Measurements from ENCODE around the gene CCNY.

CCNY gene

DNA sequence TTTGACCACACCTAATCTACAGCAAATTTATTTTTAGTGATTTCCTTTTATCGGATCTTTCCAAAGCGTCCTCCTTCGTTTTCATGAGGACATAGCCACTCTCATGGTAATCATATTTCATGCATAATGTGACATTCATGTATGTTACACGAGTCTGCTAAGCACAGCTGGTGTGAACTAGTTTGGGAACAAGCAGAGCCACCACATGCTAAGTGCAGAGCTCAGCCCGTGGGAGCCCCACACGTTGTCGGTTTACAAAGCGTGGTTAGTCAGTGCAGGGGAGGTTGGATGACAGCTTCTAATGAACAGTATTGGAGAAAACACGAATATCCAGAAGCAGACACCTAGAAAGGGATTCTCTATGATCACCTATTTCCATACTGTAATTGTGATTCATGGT, 190.4 kb downstream of the CCNY start:
- Histone ChIP-seq H3K9me3 (ENCODE audit: control insufficient read depth, insufficient read depth, low read length) (no peaks in the 10 kb centered on the region), H3K4me1 (ENCODE audit: control insufficient read depth, low read length) (peaks cover 23% of the 10 kb centered on the region), H3K9me2 (replicated peaks; ENCODE audit: control insufficient read depth, low read length) (no peaks in the 10 kb centered on the region), H3K79me2 (ENCODE audit: control insufficient read depth, low read length) (no peaks in the 10 kb centered on the region), H3K36me3 (ENCODE audit: control insufficient read depth, low read length) (peaks cover 8% of the 10 kb centered on the region), H3K4me2 (ENCODE audit: low read length) (no peak overlapping the region), H3K27ac (ENCODE audit: low read depth, low read length) (no peak overlapping the region), H4K20me1 (ENCODE audit: control insufficient read depth, insufficient read depth, low read depth, low read length) (no peaks in the 10 kb centered on the region), H3K27me3 (ENCODE audit: control insufficient read depth, low read length) (no peaks in the 10 kb centered on the region), H3F3A (ENCODE audit: control insufficient read depth, insufficient read depth) (no peaks in the 10 kb centered on the region), H3K4me3 (ENCODE audit: low read length) (no peak overlapping the region)
- TF ChIP-seq, protein P1, sequence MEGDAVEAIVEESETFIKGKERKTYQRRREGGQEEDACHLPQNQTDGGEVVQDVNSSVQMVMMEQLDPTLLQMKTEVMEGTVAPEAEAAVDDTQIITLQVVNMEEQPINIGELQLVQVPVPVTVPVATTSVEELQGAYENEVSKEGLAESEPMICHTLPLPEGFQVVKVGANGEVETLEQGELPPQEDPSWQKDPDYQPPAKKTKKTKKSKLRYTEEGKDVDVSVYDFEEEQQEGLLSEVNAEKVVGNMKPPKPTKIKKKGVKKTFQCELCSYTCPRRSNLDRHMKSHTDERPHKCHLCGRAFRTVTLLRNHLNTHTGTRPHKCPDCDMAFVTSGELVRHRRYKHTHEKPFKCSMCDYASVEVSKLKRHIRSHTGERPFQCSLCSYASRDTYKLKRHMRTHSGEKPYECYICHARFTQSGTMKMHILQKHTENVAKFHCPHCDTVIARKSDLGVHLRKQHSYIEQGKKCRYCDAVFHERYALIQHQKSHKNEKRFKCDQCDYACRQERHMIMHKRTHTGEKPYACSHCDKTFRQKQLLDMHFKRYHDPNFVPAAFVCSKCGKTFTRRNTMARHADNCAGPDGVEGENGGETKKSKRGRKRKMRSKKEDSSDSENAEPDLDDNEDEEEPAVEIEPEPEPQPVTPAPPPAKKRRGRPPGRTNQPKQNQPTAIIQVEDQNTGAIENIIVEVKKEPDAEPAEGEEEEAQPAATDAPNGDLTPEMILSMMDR (IDR thresholded peaks at IDR 0.05; ENCODE audit: low read depth, low read length, poor library complexity, severe bottlenecking), result no peak

DNA sequence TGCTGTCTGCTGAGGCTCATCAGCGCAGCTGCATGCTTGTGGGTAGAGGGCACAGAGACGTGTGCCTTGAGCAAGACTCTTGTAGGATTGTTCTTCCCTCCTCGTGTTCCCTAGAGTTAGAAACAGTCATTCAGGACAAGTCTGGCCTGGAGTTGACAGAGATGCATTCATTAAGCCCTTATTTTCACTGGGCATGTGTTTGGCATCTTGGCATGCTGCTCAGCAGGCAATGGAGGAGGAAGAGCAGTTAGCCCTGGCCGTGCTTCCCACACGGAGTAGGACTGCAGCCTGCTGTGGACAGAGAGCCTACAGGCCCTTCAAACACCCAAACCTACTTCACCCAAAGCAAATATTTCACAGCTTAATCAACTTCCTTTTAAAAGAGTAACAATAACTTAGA, 195.8 kb downstream of the CCNY start:
- no peaks in the 10 kb centered on the region for H4K20me1 ChIP-seq (ENCODE audit: control insufficient read depth, insufficient read depth, low read depth, low read length)
- no peaks in the 10 kb centered on the region for H3K9me2 ChIP-seq (replicated peaks; ENCODE audit: control insufficient read depth, low read length)
- peaks cover 40% of the 10 kb centered on the region for H3K36me3 ChIP-seq (ENCODE audit: control insufficient read depth, low read length)
- H3K79me2 ChIP-seq (ENCODE audit: control insufficient read depth, low read length), result no peaks in the 10 kb centered on the region
- H3K4me2 ChIP-seq (ENCODE audit: low read length), result no peak overlapping the region
- TF ChIP-seq EZH2phosphoT487 (IDR thresholded peaks at IDR 0.05; ENCODE audit: borderline replicate concordance, low read length), result no peak
- TF ChIP-seq, protein P1 (IDR thresholded peaks at IDR 0.05; ENCODE audit: low read depth, low read length, poor library complexity, severe bottlenecking), result no peak
- no peaks in the 10 kb centered on the region for H3F3A ChIP-seq (ENCODE audit: control insufficient read depth, insufficient read depth)
- no peak overlapping the region for H3K4me3 ChIP-seq (ENCODE audit: low read length)
- H3K27ac ChIP-seq (ENCODE audit: low read depth, low read length), result no peak overlapping the region
- no peaks in the 10 kb centered on the region for H3K27me3 ChIP-seq (ENCODE audit: control insufficient read depth, low read length)
- H3K4me1 ChIP-seq (ENCODE audit: control insufficient read depth, low read length), result no peaks in the 10 kb centered on the region
- H3K9me3 ChIP-seq (ENCODE audit: control insufficient read depth, insufficient read depth, low read length), result peaks cover 11% of the 10 kb centered on the region; the same call in 1 of the 2 replicates

DNA sequence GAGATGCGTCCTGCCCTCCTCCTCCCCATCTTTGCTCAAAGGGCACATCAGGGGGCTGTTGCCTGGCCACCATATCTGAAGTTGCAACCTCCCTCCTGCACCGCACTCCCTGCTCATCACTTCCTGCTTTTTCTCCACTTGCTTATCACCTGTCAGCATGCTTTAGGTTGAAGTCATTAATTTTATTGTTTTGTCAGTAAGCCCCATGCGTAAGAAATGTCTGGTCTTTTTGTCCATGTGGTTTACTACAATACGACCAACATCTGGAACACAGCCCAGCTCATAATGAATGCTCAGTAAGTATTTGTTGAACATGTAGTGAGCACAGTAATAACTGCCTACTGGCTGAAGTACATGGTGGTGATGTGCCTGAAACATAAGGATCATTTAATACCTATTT, 197.3 kb downstream of the CCNY start:
- Histone ChIP-seq H3K4me2 (ENCODE audit: low read length) (no peak overlapping the region), H3K9me3 (ENCODE audit: control insufficient read depth, insufficient read depth, low read length) (peaks cover 11% of the 10 kb centered on the region; the same call in 1 of the 2 replicates), H3K79me2 (ENCODE audit: control insufficient read depth, low read length) (no peaks in the 10 kb centered on the region), H3K4me3 (ENCODE audit: low read length) (no peak overlapping the region), H3K36me3 (ENCODE audit: control insufficient read depth, low read length) (peaks cover 43% of the 10 kb centered on the region), H3K27me3 (ENCODE audit: control insufficient read depth, low read length) (no peaks in the 10 kb centered on the region), H3F3A (ENCODE audit: control insufficient read depth, insufficient read depth) (no peaks in the 10 kb centered on the region), H3K27ac (ENCODE audit: low read depth, low read length) (no peak overlapping the region), H4K20me1 (ENCODE audit: control insufficient read depth, insufficient read depth, low read depth, low read length) (no peaks in the 10 kb centered on the region), H3K9me2 (replicated peaks; ENCODE audit: control insufficient read depth, low read length) (no peaks in the 10 kb centered on the region), H3K4me1 (ENCODE audit: control insufficient read depth, low read length) (no peaks in the 10 kb centered on the region)
- TF ChIP-seq, protein P1 (IDR thresholded peaks at IDR 0.05; ENCODE audit: low read depth, low read length, poor library complexity, severe bottlenecking), result no peak
- TF ChIP-seq EZH2phosphoT487 (IDR thresholded peaks at IDR 0.05; ENCODE audit: borderline replicate concordance, low read length), result no peak

DNA sequence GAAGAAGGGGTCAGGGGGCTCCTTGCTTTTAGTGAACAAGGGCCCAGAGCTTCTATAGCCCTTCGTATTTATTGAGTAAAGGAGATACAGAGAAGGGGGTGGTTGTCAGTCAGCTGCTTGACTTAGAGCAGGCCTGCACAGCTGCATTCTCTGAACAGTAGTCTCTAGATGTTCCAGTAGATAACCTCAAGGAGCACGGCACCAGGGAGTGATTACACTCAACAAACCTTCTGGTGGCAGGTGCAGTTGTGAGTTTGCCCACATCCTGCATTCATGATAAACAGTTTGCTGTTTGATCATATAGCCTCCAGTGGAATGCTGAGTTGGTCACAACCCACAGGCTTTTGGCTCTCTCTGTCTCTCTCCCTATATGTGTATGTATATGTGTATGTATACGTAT, 198.8 kb downstream of the CCNY start:
- H3K36me3 ChIP-seq (ENCODE audit: control insufficient read depth, low read length), result peaks cover 40% of the 10 kb centered on the region
- no peaks in the 10 kb centered on the region for H3K79me2 ChIP-seq (ENCODE audit: control insufficient read depth, low read length)
- H3K4me3 ChIP-seq (ENCODE audit: low read length), result no peak overlapping the region
- H3K4me2 ChIP-seq (ENCODE audit: low read length), result no peak overlapping the region
- TF ChIP-seq, protein P1 (IDR thresholded peaks at IDR 0.05; ENCODE audit: low read depth, low read length, poor library complexity, severe bottlenecking), result no peak
- TF ChIP-seq EZH2phosphoT487 (IDR thresholded peaks at IDR 0.05; ENCODE audit: borderline replicate concordance, low read length), result no peak
- H4K20me1 ChIP-seq (ENCODE audit: control insufficient read depth, insufficient read depth, low read depth, low read length), result no peaks in the 10 kb centered on the region
- H3K27me3 ChIP-seq (ENCODE audit: control insufficient read depth, low read length), result no peaks in the 10 kb centered on the region
- H3K9me2 ChIP-seq (replicated peaks; ENCODE audit: control insufficient read depth, low read length), result no peaks in the 10 kb centered on the region
- no peaks in the 10 kb centered on the region for H3F3A ChIP-seq (ENCODE audit: control insufficient read depth, insufficient read depth)
- H3K4me1 ChIP-seq (ENCODE audit: control insufficient read depth, low read length), result no peaks in the 10 kb centered on the region
- no peak overlapping the region for H3K27ac ChIP-seq (ENCODE audit: low read depth, low read length)
- H3K9me3 ChIP-seq (ENCODE audit: control insufficient read depth, insufficient read depth, low read length), result peaks cover 11% of the 10 kb centered on the region; the same call in 1 of the 2 replicates

Data from DOHH2 (cell line).